Measurements from ENCODE around the gene DDAH1. TPM values are rescaled to one million over a fixed set of nuclear protein-coding genes. Genes with fewer than 3 reads are reported as not detected.

Gene DDAH1
- total and polyA plus RNA-seq, 12 donors, result 2.4 to 84.5 (median 58.4) TPM

DNA sequence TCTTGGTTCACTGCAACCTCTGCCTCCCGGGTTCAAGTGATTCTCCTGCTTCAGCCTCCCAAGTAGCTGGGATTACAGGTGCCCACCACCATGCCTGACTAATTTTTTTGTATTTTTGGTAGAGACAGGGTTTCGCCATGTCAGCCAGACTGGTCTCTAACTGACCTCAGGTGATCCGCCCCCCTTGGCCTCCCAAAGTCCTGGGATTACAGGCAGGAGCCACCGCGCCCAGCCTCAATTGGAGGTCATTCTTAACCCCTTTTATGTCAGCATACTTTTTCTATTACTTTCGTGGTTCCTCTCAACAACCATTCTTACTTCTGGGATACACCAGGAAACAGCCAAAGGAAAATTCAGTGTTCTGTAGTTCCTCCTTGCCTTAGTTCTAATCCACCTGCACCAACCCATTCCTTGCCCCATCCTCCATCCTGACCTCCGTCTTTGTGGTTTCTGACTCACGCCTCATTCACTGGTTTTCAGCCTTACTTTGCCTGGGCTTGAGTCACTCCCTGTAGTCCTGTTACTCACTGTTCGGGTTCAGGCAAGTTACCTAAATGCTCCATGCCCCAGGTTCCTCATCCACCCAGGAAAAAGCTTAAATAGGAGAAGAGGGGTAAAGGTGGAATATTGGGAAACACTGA, 175.6 kb downstream of the DDAH1 start:
- intact Hi-C loops (cut with DNase I), result no loop called here
- peak in 5 of 7 donors; percentile 40 to 58 (median 42) for DNase-seq
- WGBS, 4 donors, result 71 to 81% (median 77%) methylated on average over 9 of the region's 9 CpGs
- Histone ChIP-seq H3K4me3 (no peak overlapping the region), H3K27ac (no peak overlapping the region), H3K4me1 (replicated peaks in 1 of 2) (no peaks in the 10 kb centered on the region), H3K27me3 (no peaks in the 10 kb centered on the region), H3K36me3 (replicated peaks in 1 of 2) (no peaks in the 10 kb centered on the region), H3K9me3 (replicated peaks in 1 of 3) (no peaks in the 10 kb centered on the region)
- TF ChIP-seq CTCF (IDR thresholded peaks at IDR 0.05) (no peak), POLR2A (IDR thresholded peaks at IDR 0.05) (no peak)

- no peaks in the 10 kb centered on the region for H3K36me3 ChIP-seq (replicated peaks in 1 of 2)
- peaks cover 0 to 4% of the 10 kb centered on the region in 2 donors for H3K4me1 ChIP-seq (replicated peaks in 1 of 2)
- WGBS, 4 donors, result 88 to 100% (median 93%) methylated on average over 1 to 2 of the region's 2 CpGs
- H3K27me3 ChIP-seq, result no peaks in the 10 kb centered on the region
- no peak overlapping the region for H3K27ac ChIP-seq
- no peak for DNase-seq
- H3K4me3 ChIP-seq, result no peak overlapping the region
- H3K9me3 ChIP-seq (replicated peaks in 1 of 3), result no peaks in the 10 kb centered on the region
- intact Hi-C loops (cut with DNase I), result no loop called here
- TF ChIP-seq CTCF (IDR thresholded peaks at IDR 0.05), result no peak
- no peak for TF ChIP-seq POLR2A (IDR thresholded peaks at IDR 0.05)
Observed at GRCh38 chr1:85284202-85284601, 180.8 kb downstream of the DDAH1 start.

GRCh38 chr1:85283475-85284199, 181.3 kb downstream of the DDAH1 start:
- TF ChIP-seq POLR2A (IDR thresholded peaks at IDR 0.05) (no peak), CTCF (IDR thresholded peaks at IDR 0.05) (no peak)
- H3K27ac ChIP-seq, result no peak overlapping the region
- H3K4me3 ChIP-seq, result no peak overlapping the region
- no peaks in the 10 kb centered on the region for H3K27me3 ChIP-seq
- DNase-seq, result peak in 6 of 7 donors; percentile 29 to 60 (median 56)
- peaks cover 1 to 7% of the 10 kb centered on the region in 2 donors for H3K4me1 ChIP-seq (replicated peaks in 1 of 2)
- 82 to 93% (median 89%) methylated on average over 3 to 11 of the region's 11 CpGs for WGBS, 4 donors
- H3K9me3 ChIP-seq (replicated peaks in 1 of 3), result no peaks in the 10 kb centered on the region
- intact Hi-C loops (cut with DNase I), result no loop called here
- no peaks in the 10 kb centered on the region for H3K36me3 ChIP-seq (replicated peaks in 1 of 2)

DNA sequence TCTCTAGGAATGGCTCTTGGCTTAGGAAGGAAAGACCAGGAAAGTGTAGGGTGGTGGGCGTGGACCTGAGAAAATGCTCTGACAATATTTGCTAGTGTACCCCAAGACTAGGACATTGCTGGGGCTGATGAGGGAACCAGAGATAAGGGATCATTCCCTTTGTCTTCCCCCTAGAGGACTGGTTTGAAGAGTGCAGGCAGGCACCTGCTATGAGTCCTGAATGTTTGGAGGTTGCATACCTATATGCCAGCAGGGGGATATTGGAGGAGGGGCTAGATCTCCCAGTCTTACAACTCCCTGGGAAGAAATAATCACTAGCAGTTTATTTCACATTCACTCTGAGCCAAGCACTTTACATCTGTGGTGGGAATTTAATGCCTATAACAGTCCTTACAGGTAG, 182.5 kb downstream of the DDAH1 start:
- no peak for TF ChIP-seq POLR2A (IDR thresholded peaks at IDR 0.05)
- TF ChIP-seq CTCF (IDR thresholded peaks at IDR 0.05), result no peak
- Histone ChIP-seq H3K36me3 (replicated peaks in 1 of 2) (no peaks in the 10 kb centered on the region), H3K4me3 (no peak overlapping the region), H3K27me3 (no peaks in the 10 kb centered on the region), H3K9me3 (replicated peaks in 1 of 3) (no peaks in the 10 kb centered on the region), H3K4me1 (replicated peaks in 1 of 2) (peaks cover 5 to 7% of the 10 kb centered on the region in 2 donors), H3K27ac (no peak overlapping the region)
- intact Hi-C loops (cut with DNase I), result no loop called here
- WGBS, 4 donors, result 84 to 100% (median 92%) methylated on average over 1 of the region's 1 CpG
- DNase-seq, result no peak
